OCI-LY1 (cell line): Measurements from ENCODE around the gene VPS54.

Source experiments
- H2AFZ ChIP-seq: fragments of 200-600 bp; sonication (generic), shearing (Covaris generic); 2 replicates; pipeline ENCODE4 v1.6.0; 2014; ENCODE audit warnings: antibody characterized with exemption, mild to moderate bottlenecking, low read length
- H3F3A ChIP-seq: fragments of 200-600 bp; sonication (generic), shearing (Covaris generic); 2 replicates; pipeline ENCODE4 v1.6.0; 2014; ENCODE audit warnings: mild to moderate bottlenecking, antibody characterized with exemption, low read length, moderate library complexity; ENCODE audit not compliant: insufficient read depth
- H3K27ac ChIP-seq: fragments of 200-600 bp; sonication (generic); 2 replicates; pipeline ENCODE4 v1.5.1; 2014; ENCODE audit warnings: low read length, mixed run types, mild to moderate bottlenecking, low read depth; ENCODE audit not compliant: poor library complexity, severe bottlenecking
- H3K27me3 ChIP-seq: fragments of 200-600 bp; sonication (generic); 2 replicates; pipeline ENCODE4 v1.6.0; 2014; ENCODE audit warnings: antibody characterized with exemption, mild to moderate bottlenecking, low read length, moderate library complexity; ENCODE audit not compliant: insufficient read depth
- H3K36me3 ChIP-seq: fragments of 200-600 bp; sonication (generic); 2 replicates; pipeline ENCODE4 v1.6.1; 2014; ENCODE audit warnings: mild to moderate bottlenecking, antibody characterized with exemption, low read length, moderate library complexity, mixed read lengths; ENCODE audit not compliant: insufficient read depth
- H3K4me1 ChIP-seq: fragments of 200-600 bp; sonication (generic); 2 replicates; pipeline ENCODE4 v1.5.1; 2014; ENCODE audit warnings: mild to moderate bottlenecking, low read length, moderate library complexity; ENCODE audit not compliant: insufficient read depth, severe bottlenecking
- H3K4me2 ChIP-seq: fragments of 200-600 bp; sonication (generic), shearing (Covaris generic); 2 replicates; pipeline ENCODE4 v1.6.1; 2014; ENCODE audit warnings: low read length
- H3K4me3 ChIP-seq: fragments of 200-600 bp; sonication (generic); 2 replicates; pipeline ENCODE4 v1.5.1; 2014; ENCODE audit warnings: low read length, low read depth, mild to moderate bottlenecking, mixed read lengths; ENCODE audit not compliant: poor library complexity, severe bottlenecking
- H3K79me2 ChIP-seq: fragments of 200-600 bp; shearing (Covaris generic); 2 replicates; pipeline ENCODE4 v1.6.1; 2016; ENCODE audit warnings: mixed run types, low read length, mixed read lengths; ENCODE audit not compliant: insufficient read depth
- H3K9ac ChIP-seq: fragments of 200-600 bp; sonication (generic), shearing (Covaris generic); 2 replicates; pipeline ENCODE4 v1.6.1; 2014; ENCODE audit warnings: mild to moderate bottlenecking, low read length, mixed read lengths
- H3K9me2 ChIP-seq: fragments of 200-600 bp; sonication (generic), shearing (Covaris generic); 2 replicates; pipeline ENCODE4 v1.6.1; 2014; ENCODE audit warnings: low read depth, mild to moderate bottlenecking, low read length, mixed read lengths
- H3K9me3 ChIP-seq: fragments of 200-600 bp; shearing (Covaris generic); 2 replicates; pipeline ENCODE4 v1.6.1; 2014; ENCODE audit warnings: low read length, mixed read lengths
- H4K20me1 ChIP-seq: fragments of 200-600 bp; sonication (generic), shearing (Covaris generic); 2 replicates; pipeline ENCODE4 v1.6.0; 2016; ENCODE audit warnings: mild to moderate bottlenecking, low read length; ENCODE audit not compliant: insufficient read depth
- CTCF ChIP-seq: fragments of 200-600 bp; sonication (generic), shearing (Covaris generic); IDR thresholded peaks from 2 replicates; pipeline ENCODE4 v1.5.1; 2017; ENCODE audit warnings: mild to moderate bottlenecking, antibody characterized with exemption, low read length, moderate library complexity, mixed read lengths
- EZH2 ChIP-seq: fragments of 200-600 bp; sonication (generic), shearing (Covaris generic); IDR thresholded peaks from 2 replicates; pipeline ENCODE4 v1.8.0; 2017; ENCODE audit warnings: borderline replicate concordance, mixed run types, mild to moderate bottlenecking, antibody characterized with exemption, low read length, moderate library complexity, mixed read lengths

Gene VPS54

GRCh38 chr2:63893163-63893562 is 126.1 kb downstream of the VPS54 start:
- H3K36me3 ChIP-seq = peaks cover 78% of the 10 kb centered on the region

GRCh38 chr2:63891488-63892030 is 127.7 kb downstream of the VPS54 start:
- H4K20me1 ChIP-seq = no peaks in the 10 kb centered on the region
- H3K27me3 ChIP-seq = no peaks in the 10 kb centered on the region
- no peak overlapping the region for H3K4me2 ChIP-seq
- no peak overlapping the region for H3K27ac ChIP-seq
- H3K9me3 ChIP-seq = no peaks in the 10 kb centered on the region
- peaks cover 84% of the 10 kb centered on the region for H3K36me3 ChIP-seq
- no peak overlapping the region for H2AFZ ChIP-seq
- no peak overlapping the region for H3K4me3 ChIP-seq
- no peaks in the 10 kb centered on the region for H3K4me1 ChIP-seq
- no peaks in the 10 kb centered on the region for H3K79me2 ChIP-seq
- TF ChIP-seq CTCF = no peak
- TF ChIP-seq EZH2 = no peak
- H3F3A ChIP-seq = 0 out of 2 replicates have a peak, but pooled peaks cover 9% of the 10 kb centered on the region
- no peaks in the 10 kb centered on the region for H3K9me2 ChIP-seq
- no peak overlapping the region for H3K9ac ChIP-seq

More at GRCh38 chr2:63893163-63893562, 126.1 kb downstream of the VPS54 start:
- Histone ChIP-seq H3K4me3 (no peak overlapping the region), H3K4me1 (no peaks in the 10 kb centered on the region), H4K20me1 (no peaks in the 10 kb centered on the region), H3K79me2 (no peaks in the 10 kb centered on the region), H3K9me2 (no peaks in the 10 kb centered on the region), H3F3A (0 out of 2 replicates have a peak, but pooled peaks cover 3% of the 10 kb centered on the region), H3K9me3 (no peaks in the 10 kb centered on the region), H3K27ac (no peak overlapping the region), H2AFZ (no peak overlapping the region), H3K9ac (no peak overlapping the region), H3K27me3 (no peaks in the 10 kb centered on the region), H3K4me2 (no peak overlapping the region)
- no peak for TF ChIP-seq EZH2
- TF ChIP-seq CTCF = no peak

GRCh38 chr2:63890678-63891077 is 128.6 kb downstream of the VPS54 start:
- Histone ChIP-seq H3K4me3 (no peak overlapping the region), H3K79me2 (no peaks in the 10 kb centered on the region), H3F3A (0 out of 2 replicates have a peak, but pooled peaks cover 9% of the 10 kb centered on the region), H3K9me2 (no peaks in the 10 kb centered on the region), H3K4me2 (no peak overlapping the region), H3K27me3 (no peaks in the 10 kb centered on the region), H3K4me1 (no peaks in the 10 kb centered on the region), H3K9me3 (no peaks in the 10 kb centered on the region), H3K27ac (no peak overlapping the region), H4K20me1 (no peaks in the 10 kb centered on the region), H3K9ac (no peak overlapping the region), H3K36me3 (peaks cover 85% of the 10 kb centered on the region), H2AFZ (no peak overlapping the region)
- no peak for TF ChIP-seq CTCF
- TF ChIP-seq EZH2 = no peak
